ENCODE data around the gene DNAL1.

DNAL1 gene

GRCh38 chr14:73743431-73743931 lies 98.7 kb downstream of the DNAL1 start:
- ChIA-PET POLR2A (interaction anchor here (1.4 to 1.7 kb wide), 2 partner anchors 12 to 16 kb away, joined by 4 to 5 read pairs; a partner anchor contains a TSS), CTCF (interaction anchor here (0.6 to 4.5 kb wide), 5 partner anchors 11 to 266 kb away, joined by 3 to 27 read pairs (median 4); partner anchors contain the start of gene ACOT2)
- no peaks in the 10 kb centered on the region for H3K9me3 ChIP-seq (ENCODE audit: control insufficient read depth, insufficient read depth, low read depth, low read length)
- H3K27ac ChIP-seq (ENCODE audit: extremely low read depth, low read depth, low read length), result no peak overlapping the region
- H3K4me1 ChIP-seq (ENCODE audit: control insufficient read depth, insufficient read depth, low read length), result peaks cover 22% of the 10 kb centered on the region
- TF ChIP-seq HOXA7 (CRISPR knock-in tag; IDR thresholded peaks at IDR 0.05; ENCODE audit: borderline replicate concordance) (no peak), ZNF513 (tag by site-specific recombination; IDR thresholded peaks at IDR 0.05) (peak; percentile 71), GLI4 (tag by site-specific recombination; IDR thresholded peaks at IDR 0.05) (no peak)
- H3K4me3 ChIP-seq (ENCODE audit: low read depth, low read length), result no peak overlapping the region
- peaks cover 0 to 20% of the 10 kb centered on the region in 2 experiments; a peak in 1 of 3 replicates for H3K36me3 ChIP-seq (ENCODE audit: control insufficient read depth in 2 of 2, insufficient read depth in 1 of 2, low read length in 2 of 2)

GRCh38 chr14:73744175-73744867 lies 99.5 kb downstream of the DNAL1 start:
- ChIA-PET POLR2A (interaction anchor here (0.5 kb wide), 1 partner anchor 75 kb away, joined by 4 read pairs; no protein-coding TSS in a partner anchor), CTCF (interaction anchor here (0.6 to 1.8 kb wide), 4 partner anchors 12 to 175 kb away, joined by 3 to 13 read pairs (median 4); partner anchors contain the start of gene ACOT2)
- Histone ChIP-seq H3K9me3 (ENCODE audit: control insufficient read depth, insufficient read depth, low read depth, low read length) (no peaks in the 10 kb centered on the region), H3K4me3 (ENCODE audit: low read depth, low read length) (no peak overlapping the region), H3K4me1 (ENCODE audit: control insufficient read depth, insufficient read depth, low read length) (peaks cover 22% of the 10 kb centered on the region), H3K27ac (ENCODE audit: extremely low read depth, low read depth, low read length) (no peak overlapping the region; the same call in 1 of the 2 replicates), H3K36me3 (ENCODE audit: control insufficient read depth in 2 of 2, insufficient read depth in 1 of 2, low read length in 2 of 2) (peaks cover 0 to 12% of the 10 kb centered on the region in 2 experiments; a peak in 1 of 3 replicates)
- no peak for TF ChIP-seq ZEB2 (tag by site-specific recombination; IDR thresholded peaks at IDR 0.05)

GRCh38 chr14:73744874-73745529 lies 100.2 kb downstream of the DNAL1 start:
- Histone ChIP-seq H3K4me3 (ENCODE audit: low read depth, low read length) (no peak overlapping the region), H3K4me1 (ENCODE audit: control insufficient read depth, insufficient read depth, low read length) (peaks cover 26% of the 10 kb centered on the region), H3K27ac (ENCODE audit: extremely low read depth, low read depth, low read length) (no peak overlapping the region), H3K9me3 (ENCODE audit: control insufficient read depth, insufficient read depth, low read depth, low read length) (no peaks in the 10 kb centered on the region), H3K36me3 (ENCODE audit: control insufficient read depth in 2 of 2, insufficient read depth in 1 of 2, low read length in 2 of 2) (peaks cover 0 to 5% of the 10 kb centered on the region in 2 experiments; a peak in 1 of 3 replicates)
- POLR2A ChIA-PET, result interaction anchor here (0.5 kb wide), 1 partner anchor 74 kb away, joined by 4 read pairs; no protein-coding TSS in a partner anchor
- CTCF ChIA-PET, result interaction anchor here (1.2 to 1.8 kb wide), 3 partner anchors 13 to 16 kb away, joined by 4 to 13 read pairs (median 5); no protein-coding TSS in a partner anchor
- TF ChIP-seq ZNF776 (tag by site-specific recombination; IDR thresholded peaks at IDR 0.05; ENCODE audit: borderline replicate concordance) (no peak), ZNF423 (tag by site-specific recombination; IDR thresholded peaks at IDR 0.05) (no peak), PRDM1 (tag by site-specific recombination; IDR thresholded peaks at IDR 0.05) (no peak), HOXD13 (CRISPR knock-in tag; IDR thresholded peaks at IDR 0.05; ENCODE audit: borderline replicate concordance) (no peak)

GRCh38 chr14:73745571-73746519 lies 101.1 kb downstream of the DNAL1 start:
- Histone ChIP-seq H3K9me3 (ENCODE audit: control insufficient read depth, insufficient read depth, low read depth, low read length) (no peaks in the 10 kb centered on the region), H3K4me3 (ENCODE audit: low read depth, low read length) (no peak overlapping the region), H3K36me3 (ENCODE audit: control insufficient read depth in 2 of 2, insufficient read depth in 1 of 2, low read length in 2 of 2) (no peaks in the 10 kb centered on the region), H3K27ac (ENCODE audit: extremely low read depth, low read depth, low read length) (no peak overlapping the region), H3K4me1 (ENCODE audit: control insufficient read depth, insufficient read depth, low read length) (peaks cover 26% of the 10 kb centered on the region)
- ChIA-PET POLR2A (no interaction called here), CTCF (interaction anchor here (0.8 to 1.8 kb wide), 4 partner anchors 9 to 113 kb away, joined by 3 to 13 read pairs (median 4); no protein-coding TSS in a partner anchor)
- TF ChIP-seq BCL11B (tag by site-specific recombination; IDR thresholded peaks at IDR 0.05; ENCODE audit: low read depth), result no peak
- no peak for TF ChIP-seq ZNF791 (tag by site-specific recombination; IDR thresholded peaks at IDR 0.05)
- no peak for TF ChIP-seq YY1 (tag by site-specific recombination; IDR thresholded peaks at IDR 0.05)
- peak; percentile 57 for TF ChIP-seq ZNF335 (tag by site-specific recombination; conservative IDR thresholded peaks at IDR 0.05)
- TF ChIP-seq ZNF133 (tag by site-specific recombination; IDR thresholded peaks at IDR 0.05), result 0 out of 2 replicates have a peak, but pooled peaks have one; percentile 31
- no peak for TF ChIP-seq TSHZ1 (tag by site-specific recombination; IDR thresholded peaks at IDR 0.05; ENCODE audit: borderline replicate concordance)

Measured in HEK293 (cell line).